HG03280 (cell line): ENCODE data around the gene CENPS.
"Not testable (repeated sequence)": the region's sequence is repeated elsewhere in the genome, so short reads cannot be mapped to it uniquely, and the experiment has no call there.

Experiments used
- ATAC-seq: cut with Tn5 transposase; IDR thresholded peaks from one replicate; pipeline ENCODE4 v1.9.1; 2021; ENCODE audit warnings: mild to moderate bottlenecking, moderate library complexity; ENCODE audit not compliant: unreplicated experiment

CENPS gene

GRCh38 chr1:10450156-10450814 lies 20.1 kb downstream of the CENPS start:
- ATAC-seq = no peak

GRCh38 chr1:10450836-10451235 lies 20.6 kb downstream of the CENPS start:
- no peak for ATAC-seq

GRCh38 chr1:10451287-10451686 lies 21.1 kb downstream of the CENPS start:
- no peak for ATAC-seq

- no peak for ATAC-seq
Observed at GRCh38 chr1:10456048-10456447, 25.8 kb downstream of the CENPS start.

- ATAC-seq = no peak
Observed at GRCh38 chr1:10456661-10457060, 26.4 kb downstream of the CENPS start.

DNA sequence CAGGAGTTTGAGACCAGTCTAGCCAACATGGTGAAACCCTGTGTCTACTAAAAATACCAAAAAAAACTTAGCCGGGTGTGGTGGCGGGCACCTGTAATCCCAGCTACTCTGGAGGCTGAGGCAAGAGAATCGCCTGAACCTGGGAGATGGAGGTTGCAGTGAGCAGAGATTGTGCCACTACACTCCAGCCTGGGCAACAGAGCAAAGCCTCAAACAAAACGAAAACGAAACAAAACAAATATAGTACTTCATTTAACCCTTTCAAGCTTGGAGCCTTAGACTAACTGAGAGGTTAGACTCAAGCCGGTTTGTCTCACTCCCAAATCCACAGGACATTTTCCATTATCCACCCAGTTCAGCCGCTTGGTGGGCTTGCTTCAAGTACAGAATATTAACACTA lies 27.2 kb downstream of the CENPS start:
- not testable (repeated sequence) for ATAC-seq

DNA sequence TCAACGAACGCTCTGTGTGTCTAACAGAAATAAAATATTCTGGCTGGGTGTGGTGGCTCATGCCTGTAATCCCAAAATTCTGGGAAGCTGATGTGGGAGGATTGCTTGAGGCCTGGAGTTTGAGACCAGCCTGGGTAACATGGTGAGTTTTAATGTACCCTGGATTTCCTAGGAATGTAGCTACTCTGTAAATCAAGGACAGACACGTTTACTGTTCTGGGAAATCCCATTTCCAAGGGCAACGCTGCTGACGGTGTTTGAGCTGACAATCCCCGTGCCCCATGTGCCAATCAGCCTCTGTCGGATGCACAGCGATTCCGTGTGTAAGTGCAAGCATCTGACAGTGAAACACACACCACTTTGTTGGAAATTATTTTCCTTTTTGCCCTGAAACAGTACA lies 27.6 kb downstream of the CENPS start:
- ATAC-seq = no peak

- ATAC-seq = no peak
Observed at GRCh38 chr1:10459184-10459583, 29.0 kb downstream of the CENPS start.

DNA sequence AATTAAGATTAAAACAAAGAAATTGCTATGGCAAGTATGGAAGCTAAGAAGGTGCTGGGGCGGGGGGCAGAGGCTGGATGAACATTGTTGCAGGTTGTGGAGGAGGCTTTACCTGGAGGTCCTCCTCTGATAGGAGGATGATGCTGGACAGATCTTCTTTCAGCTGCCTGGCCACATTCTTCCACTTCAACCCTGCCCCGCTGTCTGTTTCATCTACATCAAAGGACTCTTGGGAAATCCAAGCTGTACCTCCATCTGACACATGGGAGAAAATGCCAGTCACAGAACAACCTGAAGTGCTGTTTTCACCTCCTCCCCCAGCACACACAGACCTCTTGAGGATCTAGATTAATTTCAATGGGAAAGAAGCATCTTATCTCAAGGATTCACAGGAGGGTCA lies 36.8 kb downstream of the CENPS start:
- no peak for ATAC-seq

- no peak for ATAC-seq
Observed at GRCh38 chr1:10470043-10470442, 39.8 kb downstream of the CENPS start.

DNA sequence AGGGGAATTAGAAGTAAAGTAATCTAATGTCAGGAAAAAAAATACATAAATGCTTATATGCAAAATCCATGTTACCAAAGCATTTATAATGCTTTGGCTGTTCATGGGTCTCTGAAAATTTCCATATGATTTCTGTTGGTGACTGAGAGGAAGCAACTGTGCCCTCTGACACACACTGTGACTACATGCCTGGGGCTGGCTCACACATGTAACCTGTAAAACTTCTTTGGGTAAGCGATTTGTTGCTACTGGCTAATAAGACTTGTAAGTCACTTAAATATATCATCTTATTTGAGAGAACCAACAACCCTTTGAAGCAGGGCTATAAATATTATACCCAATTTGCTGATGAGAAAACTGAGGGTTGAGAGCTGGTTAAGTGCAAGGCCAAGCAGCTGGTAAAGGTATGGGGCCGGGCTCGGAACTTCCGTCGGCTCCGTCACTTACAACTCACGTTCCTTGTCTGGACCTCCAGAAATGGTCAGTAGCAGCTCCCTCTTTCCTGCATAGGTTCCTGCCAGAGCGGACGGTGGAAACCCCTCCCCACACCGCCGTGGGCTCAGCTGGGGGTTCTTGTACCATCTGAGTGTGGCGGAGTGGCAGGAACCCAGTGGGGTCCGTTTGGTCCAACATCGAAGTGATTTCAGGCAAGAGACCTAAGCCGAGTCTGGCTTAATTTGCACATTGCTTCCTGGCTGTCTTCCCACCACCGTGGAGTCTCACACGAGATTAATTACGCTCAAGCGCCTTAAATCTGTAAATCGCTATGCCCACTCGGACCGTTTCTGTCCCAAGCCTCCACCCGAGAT lies 41.4 kb downstream of the CENPS start:
- no peak for ATAC-seq

DNA sequence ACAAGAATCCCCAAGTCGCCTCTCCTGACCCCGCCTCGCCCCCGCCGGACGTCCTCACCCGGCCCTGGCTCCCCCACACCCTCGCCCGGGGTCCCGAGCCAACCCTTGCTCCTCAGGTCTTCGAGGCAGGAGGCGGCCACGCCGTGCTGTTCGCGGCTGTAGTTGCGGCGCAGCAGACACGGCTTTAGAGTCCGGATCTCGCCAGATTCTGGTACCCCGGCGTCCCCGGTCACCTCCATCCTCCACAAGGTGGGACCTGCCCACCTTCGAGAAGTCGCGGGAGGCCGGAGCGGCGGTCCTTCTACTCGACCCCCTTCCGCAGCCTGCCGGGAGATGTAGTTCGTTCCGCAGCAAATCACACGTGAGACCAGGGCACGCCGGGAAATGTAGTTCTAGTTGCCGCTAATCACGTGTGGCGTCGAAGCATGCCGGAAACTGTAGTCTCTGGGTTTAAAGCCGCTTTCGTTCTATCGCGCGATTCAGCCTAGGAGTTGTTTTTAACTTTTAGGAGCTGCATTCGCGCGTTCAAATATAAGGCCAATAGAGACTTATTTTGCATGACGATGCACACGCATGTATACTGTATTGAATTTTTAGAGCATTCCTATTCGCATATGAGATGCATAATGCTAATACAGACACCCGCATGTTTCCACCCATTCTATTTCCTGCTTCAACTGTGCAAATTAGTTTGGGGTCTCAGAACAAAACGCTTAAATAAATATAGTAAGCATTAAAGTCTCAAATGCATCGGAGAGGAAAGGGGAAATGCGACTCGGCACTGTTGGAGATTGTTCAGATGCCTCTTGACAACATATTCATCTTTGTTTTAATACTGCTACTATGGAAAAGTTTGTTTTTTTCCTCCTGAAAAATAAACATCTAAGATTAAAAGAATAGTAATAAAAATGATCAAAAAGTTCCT lies 42.2 kb downstream of the CENPS start, which contains the start of gene DFFA:
TSS of gene DFFA (minus strand) at position 310 of the 925 bp plus-strand sequence. CDS start at position 239, 71 bp downstream.
- peak; percentile 78 for ATAC-seq

DNA sequence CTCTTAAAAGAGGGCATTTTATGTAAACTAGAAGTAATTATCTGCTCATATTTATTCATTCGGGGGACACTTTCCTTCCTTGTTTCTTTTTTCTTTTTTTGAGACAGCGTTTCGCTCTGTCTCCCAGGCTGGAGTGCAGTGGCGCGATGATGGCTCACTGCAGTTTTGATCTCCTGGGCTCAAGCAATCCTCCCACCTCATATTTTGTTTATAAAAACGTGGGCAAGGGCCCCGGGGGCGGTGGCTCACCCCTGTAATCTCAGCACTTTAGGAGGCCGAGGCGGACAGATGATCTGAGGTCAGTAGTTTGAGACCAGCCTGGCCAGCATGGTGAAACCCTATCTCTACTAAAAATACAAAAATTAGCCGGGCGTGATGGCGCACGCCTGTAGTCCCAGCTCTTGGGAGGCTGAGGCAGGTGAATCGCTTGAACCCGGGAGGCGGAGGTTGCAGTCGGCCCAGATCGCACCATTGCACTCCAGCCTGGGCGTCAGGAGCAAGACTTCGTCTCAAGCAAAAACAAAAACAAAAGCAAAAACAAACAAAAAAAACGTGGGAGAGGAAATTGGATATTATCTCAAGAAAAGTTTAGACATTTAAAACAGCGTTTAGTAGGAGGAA lies 43.0 kb downstream of the CENPS start:
- no peak for ATAC-seq

GRCh38 chr1:10474309-10474612 lies 44.0 kb downstream of the CENPS start:
- not testable (repeated sequence) for ATAC-seq

DNA sequence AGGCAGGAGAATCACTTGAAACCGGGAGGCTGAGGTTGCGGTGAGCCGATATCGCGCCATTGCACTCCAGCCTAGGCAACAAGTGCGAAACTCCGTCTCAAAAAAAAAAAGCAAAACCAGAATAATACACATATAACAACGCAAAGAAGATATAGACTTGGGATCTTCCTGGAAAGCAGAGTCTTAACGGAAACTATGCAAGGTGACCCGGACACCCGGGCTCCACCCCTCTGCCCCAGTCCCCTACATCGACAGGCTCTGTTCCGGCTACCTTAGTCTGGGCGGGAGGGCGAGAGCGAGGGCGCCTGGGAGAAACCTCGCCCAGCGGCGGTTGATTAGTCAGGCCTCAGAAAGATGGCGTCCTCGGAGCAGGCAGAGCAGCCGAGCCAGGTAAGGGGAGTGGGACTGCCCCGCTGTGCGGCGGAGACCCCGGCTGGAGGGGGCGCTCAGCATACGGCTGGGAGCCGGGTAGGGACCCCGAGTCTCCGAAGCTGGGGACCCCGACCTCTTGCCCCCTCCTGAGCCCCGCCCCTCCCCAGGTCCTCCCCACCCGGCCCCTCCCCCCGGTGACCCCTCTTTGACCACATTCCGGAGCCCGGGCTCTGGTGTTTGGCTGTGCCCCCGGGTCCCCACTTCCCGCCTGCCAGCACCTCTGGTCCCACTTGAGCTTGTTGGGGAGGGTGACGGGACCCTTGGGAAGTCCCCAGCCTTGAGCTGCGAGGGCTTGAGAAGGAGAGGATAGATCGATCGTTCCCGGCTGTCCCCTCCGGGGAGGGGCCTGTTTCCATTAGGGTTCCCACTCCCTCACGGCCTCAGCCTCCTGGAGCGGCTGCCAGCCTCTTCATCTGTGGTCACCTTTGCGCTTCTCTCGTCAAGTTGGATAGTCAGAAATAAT lies 44.6 kb downstream of the CENPS start, which contains the start of gene PEX14:
TSS of gene PEX14 (plus strand) at position 338 of the 895 bp plus-strand sequence. CDS start at position 355, 17 bp downstream.
- ATAC-seq = peak; percentile 67

DNA sequence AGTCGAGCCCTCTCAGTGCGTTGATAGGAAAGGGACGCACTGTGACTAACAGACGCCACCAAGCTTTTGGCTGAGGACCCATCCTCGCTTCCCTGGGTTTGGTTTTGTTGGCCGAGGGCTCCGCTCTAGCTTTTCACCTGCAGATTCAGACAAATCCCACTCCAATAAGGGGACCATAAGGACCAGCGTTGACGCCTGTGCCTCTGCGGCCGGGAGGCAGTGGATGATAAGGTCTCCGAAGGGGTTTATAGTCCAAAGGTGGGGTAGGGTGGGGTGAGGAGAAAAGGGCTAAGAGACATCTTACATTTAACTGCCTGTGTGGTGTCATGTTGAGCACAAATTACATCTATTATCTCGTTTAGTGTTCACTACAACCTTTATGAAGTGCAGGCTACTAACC lies 45.3 kb downstream of the CENPS start:
- no peak for ATAC-seq

- ATAC-seq = no peak
Observed at GRCh38 chr1:10479296-10479695, 49.1 kb downstream of the CENPS start.

DNA sequence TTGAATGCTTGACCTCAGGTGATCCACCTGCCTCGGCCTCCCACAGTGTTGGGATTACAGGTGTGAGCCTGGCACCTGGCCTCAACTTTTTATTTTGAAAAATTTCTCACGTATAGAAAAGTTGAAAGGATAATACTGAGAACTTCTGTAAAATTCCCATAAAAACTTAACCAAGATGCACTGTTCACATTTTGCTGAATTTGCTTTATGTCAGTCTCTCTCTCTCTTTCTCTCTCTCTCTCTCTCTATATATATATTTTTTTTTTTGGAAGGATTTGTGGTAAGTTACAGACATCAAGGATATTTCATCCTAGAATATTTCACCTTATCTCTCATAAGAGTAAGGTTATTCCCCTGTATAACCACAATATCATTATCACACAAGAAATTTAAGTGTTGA lies 50.4 kb downstream of the CENPS start:
- no peak for ATAC-seq

GRCh38 chr1:10484521-10484920 lies 54.3 kb downstream of the CENPS start:
- no peak for ATAC-seq
